Right lobe of liver (tissue), 6 donors: Measurements from ENCODE around the gene FABP1. TPM values are rescaled to one million over a fixed set of nuclear protein-coding genes. Genes with fewer than 3 reads are reported as not detected.
A peak's percentile ranks its signal among the peaks of the same experiment; 100 is the strongest.

Experiments
- ATAC-seq, 4 donors: fragments of 200-7000 bp; cut with Tn5 transposase; one replicate each; pipeline ENCODE4 v1.9.1; 2020; ENCODE audit warnings: mild to moderate bottlenecking in 4 of 4, moderate library complexity in 4 of 4
- DNase-seq, 3 donors: peaks; one replicate each; pipeline ENCODE4 v3.0.0-alpha.2; 2020
- H3K27ac ChIP-seq, 3 donors: fragments of 200-600 bp; one replicate each; pipeline ENCODE4 v1.8.0; 2022
- H3K27me3 ChIP-seq, 2 donors: fragments of 200-600 bp; one replicate each; pipeline ENCODE4 v1.8.0; 2022
- H3K36me3 ChIP-seq, 4 donors: fragments of 200-600 bp; sonication (generic) in 1 of 4; one replicate each; pipeline versions ENCODE4 v1.5.1 to v1.8.0; 2017 to 2022; ENCODE audit warnings: control low read depth in 1 of 4
- H3K4me1 ChIP-seq, 4 donors: fragments of 200-600 bp; sonication (generic) in 1 of 4; one replicate each; pipeline versions ENCODE4 v1.5.1 to v1.8.0; 2017 to 2022; ENCODE audit warnings: control low read depth in 1 of 4
- H3K4me3 ChIP-seq, 3 donors: fragments of 200-600 bp; one replicate each; pipeline ENCODE4 v1.8.0; 2022
- H3K9me3 ChIP-seq, 4 donors: fragments of 200-600 bp; sonication (generic) in 1 of 4; one replicate each; pipeline versions ENCODE4 v1.5.1 to v1.8.0; 2017 to 2022; ENCODE audit warnings: control low read depth in 1 of 4
- CTCF ChIP-seq, 4 donors: fragments of 200-600 bp in 3 of 4; fragments of 450-650 bp in 1 of 4; IDR thresholded peaks; one replicate each; pipeline versions ENCODE4 v1.5.1 to v1.8.0; 2016 to 2022; ENCODE audit warnings: antibody characterized with exemption in 4 of 4, mild to moderate bottlenecking in 2 of 4
- POLR2A ChIP-seq: fragments of 450-650 bp; IDR thresholded peaks from one replicate; pipeline ENCODE4 v1.6.1; 2017; ENCODE audit warnings: antibody characterized with exemption, mild to moderate bottlenecking
- WGBS: methylation state at CpG from one replicate; pipeline ENCODE4 v1.1.6; 2018; ENCODE audit warnings: low coverage, low lambda C conversion rate; ENCODE audit not compliant: insufficient coverage; ENCODE audit errors: missing lambda C conversion rate; 5-methylcytosine and 5-hydroxymethylcytosine counted together
- intact Hi-C, 2 donors: fragments of 100-400 bp; cut with DNase I; formaldehyde crosslinking; loops; one replicate each; pipeline versions ENCODE4 v1.11.2 to v1.14.1; 2022
- total RNA-seq, 6 experiments: library from RNA; depleted of rRNA in 2 of 6; stranded (reverse); fragments of >200 nt in 2 of 6; fragmentation: NEBNext Ultra II Directional in 3 of 6; extraction: Animal tissue kit (Norgen Biotek cat#: 25700) in 3 of 6; gene quantifications; one replicate each; pipeline versions ENCODE4 v1.1.0 to v1.2.4, GENCODE V29; 2016 to 2023
- donor health status: DM: no; HTN: yes; CAD: no.
- donor health status: DM: no; HTN: no; CAD: no.
- donor health status: DM: no; HTN: no; CAD: no.
- donor health status: DM: no; HTN: yes; CAD: no.
- donor health status: DM: no; HTN: yes; CAD: no.

Gene FABP1
- total RNA-seq, 6 experiments from 2014 or later, result 326 to 1,933 (median 908) TPM

GRCh38 chr2:88131201-88131998, 3.5 kb upstream of the FABP1 start:
- H3K9me3 ChIP-seq, result no peaks in the 10 kb centered on the region
- peak; percentile 40 to 74 (median 70) for DNase-seq
- H3K4me3 ChIP-seq, result no peak overlapping the region
- peak overlapping the region; percentile 44 to 85 (median 45) for H3K27ac ChIP-seq
- H3K4me1 ChIP-seq, result peaks cover 0 to 66% (median 28%) of the 10 kb centered on the region in 4 donors
- no peaks in the 10 kb centered on the region for H3K27me3 ChIP-seq
- intact Hi-C loops, result no loop called here
- no peaks in the 10 kb centered on the region for H3K36me3 ChIP-seq
- TF ChIP-seq CTCF (IDR thresholded peaks at IDR 0.05), result no peak
- no peak for TF ChIP-seq POLR2A
- peak; percentile 27 to 57 (median 46) for ATAC-seq
- 45% methylated on average over 7 of the region's 9 CpGs for WGBS

DNA sequence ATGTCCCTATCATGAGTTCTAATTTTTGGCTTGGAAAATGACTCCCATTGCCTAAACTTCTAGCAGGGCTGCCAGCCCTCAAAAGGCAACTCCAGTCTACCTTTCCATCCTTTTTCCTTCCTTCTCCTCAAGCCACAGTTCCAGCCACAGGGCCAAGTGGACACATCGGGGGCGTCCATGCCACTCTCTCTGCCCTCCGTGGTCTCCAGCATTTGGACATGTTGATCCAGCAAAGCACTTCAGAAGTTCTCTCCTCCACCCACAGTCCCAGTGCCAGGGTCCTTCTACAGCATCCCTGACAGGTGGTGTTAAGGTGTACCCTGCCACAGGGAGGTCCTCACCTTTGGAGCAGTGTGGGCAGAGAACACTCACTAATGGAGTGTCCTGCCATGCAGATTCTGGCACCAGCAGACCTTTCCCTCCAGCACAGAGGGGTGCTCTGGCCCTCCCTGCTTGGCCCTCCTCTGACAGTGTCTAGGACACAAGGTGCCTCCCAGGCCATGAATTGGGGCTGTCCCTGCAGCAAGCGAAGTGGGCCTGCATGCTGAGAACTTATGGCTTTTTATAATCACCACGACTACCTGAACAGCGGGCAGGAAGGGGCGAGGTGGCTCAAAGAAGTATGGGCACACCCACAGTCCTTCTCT, 1.6 kb upstream of the FABP1 start:
- Histone ChIP-seq H3K27ac (peak overlapping the region in 1 of 3 donors; percentile 80), H3K4me1 (peaks cover 0 to 62% (median 23%) of the 10 kb centered on the region in 4 donors), H3K27me3 (no peaks in the 10 kb centered on the region), H3K9me3 (no peaks in the 10 kb centered on the region), H3K36me3 (peaks cover 0 to 4% (median 0%) of the 10 kb centered on the region in 4 donors), H3K4me3 (no peak overlapping the region)
- no peak for TF ChIP-seq CTCF (IDR thresholded peaks at IDR 0.05)
- no peak for TF ChIP-seq POLR2A
- DNase-seq, result no peak
- ATAC-seq, result no peak
- 77% methylated on average over 3 of the region's 7 CpGs for WGBS
- intact Hi-C loops, result no loop called here

- Histone ChIP-seq H3K9me3 (no peaks in the 10 kb centered on the region), H3K36me3 (peaks cover 0 to 11% (median 0%) of the 10 kb centered on the region in 4 donors), H3K27ac (peak overlapping the region; percentile 44 to 80 (median 52)), H3K4me3 (peak overlapping the region in 2 of 3 donors; percentile 67 to 71), H3K27me3 (no peaks in the 10 kb centered on the region), H3K4me1 (peaks cover 0 to 55% (median 20%) of the 10 kb centered on the region in 4 donors)
- DNase-seq (no peak), ATAC-seq (peak in 1 of 4 donors; percentile 0)
- no peak for TF ChIP-seq POLR2A
- no peak for TF ChIP-seq CTCF (IDR thresholded peaks at IDR 0.05)
- intact Hi-C loops, result no loop called here
- 52% methylated on average over 2 of the region's 7 CpGs for WGBS
These were observed 921 bp upstream of the FABP1 start for GRCh38 chr2:88128654-88129312.

- Histone ChIP-seq H3K4me3 (peak overlapping the region; percentile 42 to 71 (median 67)), H3K27ac (peak overlapping the region; percentile 71 to 80 (median 72)), H3K9me3 (no peaks in the 10 kb centered on the region), H3K27me3 (no peaks in the 10 kb centered on the region), H3K4me1 (peaks cover 0 to 44% (median 16%) of the 10 kb centered on the region in 4 donors), H3K36me3 (peaks cover 0 to 20% (median 0%) of the 10 kb centered on the region in 4 donors)
- WGBS, result 6% methylated on average over 1 of the region's 1 CpG
- ATAC-seq (peak; percentile 7 to 24 (median 16)), DNase-seq (no peak)
- intact Hi-C loops, result no loop called here
- TF ChIP-seq POLR2A (no peak), CTCF (IDR thresholded peaks at IDR 0.05) (no peak)
These were observed 299 bp downstream of the FABP1 start for GRCh38 chr2:88127638-88127887.
